HG03139 (cell line): Measurements from ENCODE around the gene FSIP1.

Experiments used
- ATAC-seq: cut with Tn5 transposase; IDR thresholded peaks from one replicate; pipeline ENCODE4 v1.9.1; 2021; ENCODE audit not compliant: unreplicated experiment

FSIP1 gene

DNA sequence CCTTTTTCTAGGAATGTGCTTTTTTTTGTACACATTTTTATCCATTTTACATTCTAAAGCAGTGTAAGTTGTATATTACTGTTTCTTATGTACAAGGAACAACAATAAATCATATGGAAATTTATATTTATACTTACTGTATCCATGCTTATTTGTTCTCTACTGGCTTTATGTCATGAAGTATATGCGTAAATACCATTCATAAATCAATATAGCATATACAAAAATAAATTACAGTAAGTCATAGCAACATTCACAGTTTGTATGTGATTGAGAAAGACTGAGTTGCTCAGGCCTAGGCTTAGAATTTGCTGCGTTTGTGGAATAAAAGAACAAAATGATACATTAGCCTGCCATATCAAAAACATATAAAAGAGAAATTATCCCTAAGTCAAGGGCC lies 185.3 kb downstream of the FSIP1 start:
- no peak for ATAC-seq

GRCh38 chr15:39596358-39597051 lies 186.1 kb downstream of the FSIP1 start:
- ATAC-seq: no peak

DNA sequence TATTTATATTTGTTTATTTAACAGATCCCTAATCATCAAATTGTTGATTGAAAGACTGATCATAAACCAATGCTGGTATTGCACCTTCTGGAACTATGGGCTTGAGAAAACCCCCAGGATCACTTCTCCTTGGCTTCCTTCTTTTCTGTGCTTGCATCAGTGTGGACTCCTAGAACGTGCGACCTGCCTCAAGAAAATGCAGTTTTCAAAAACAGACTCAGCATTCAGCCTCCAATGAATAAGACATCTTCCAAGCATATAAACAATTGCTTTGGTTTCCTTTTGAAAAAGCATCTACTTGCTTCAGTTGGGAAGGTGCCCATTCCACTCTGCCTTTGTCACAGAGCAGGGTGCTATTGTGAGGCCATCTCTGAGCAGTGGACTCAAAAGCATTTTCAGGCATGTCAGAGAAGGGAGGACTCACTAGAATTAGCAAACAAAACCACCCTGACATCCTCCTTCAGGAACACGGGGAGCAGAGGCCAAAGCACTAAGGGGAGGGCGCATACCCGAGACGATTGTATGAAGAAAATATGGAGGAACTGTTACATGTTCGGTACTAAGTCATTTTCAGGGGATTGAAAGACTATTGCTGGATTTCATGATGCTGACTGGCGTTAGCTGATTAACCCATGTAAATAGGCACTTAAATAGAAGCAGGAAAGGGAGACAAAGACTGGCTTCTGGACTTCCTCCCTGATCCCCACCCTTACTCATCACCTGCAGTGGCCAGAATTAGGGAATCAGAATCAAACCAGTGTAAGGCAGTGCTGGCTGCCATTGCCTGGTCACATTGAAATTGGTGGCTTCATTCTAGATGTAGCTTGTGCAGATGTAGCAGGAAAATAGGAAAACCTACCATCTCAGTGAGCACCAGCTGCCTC lies 187.1 kb downstream of the FSIP1 start:
- no peak for ATAC-seq

GRCh38 chr15:39594446-39595337 lies 187.9 kb downstream of the FSIP1 start:
- no peak for ATAC-seq

GRCh38 chr15:39593656-39594445 lies 188.8 kb downstream of the FSIP1 start:
- no peak for ATAC-seq

GRCh38 chr15:39593071-39593655 lies 189.5 kb downstream of the FSIP1 start:
- no peak for ATAC-seq

- ATAC-seq: no peak
Observed at GRCh38 chr15:39592500-39592899, 190.1 kb downstream of the FSIP1 start.

- ATAC-seq: no peak
Observed at GRCh38 chr15:39591896-39592315, 190.7 kb downstream of the FSIP1 start.

- no peak for ATAC-seq
Observed at GRCh38 chr15:39591141-39591895, 191.3 kb downstream of the FSIP1 start.

GRCh38 chr15:39589815-39590644 lies 192.6 kb downstream of the FSIP1 start:
- ATAC-seq: no peak

DNA sequence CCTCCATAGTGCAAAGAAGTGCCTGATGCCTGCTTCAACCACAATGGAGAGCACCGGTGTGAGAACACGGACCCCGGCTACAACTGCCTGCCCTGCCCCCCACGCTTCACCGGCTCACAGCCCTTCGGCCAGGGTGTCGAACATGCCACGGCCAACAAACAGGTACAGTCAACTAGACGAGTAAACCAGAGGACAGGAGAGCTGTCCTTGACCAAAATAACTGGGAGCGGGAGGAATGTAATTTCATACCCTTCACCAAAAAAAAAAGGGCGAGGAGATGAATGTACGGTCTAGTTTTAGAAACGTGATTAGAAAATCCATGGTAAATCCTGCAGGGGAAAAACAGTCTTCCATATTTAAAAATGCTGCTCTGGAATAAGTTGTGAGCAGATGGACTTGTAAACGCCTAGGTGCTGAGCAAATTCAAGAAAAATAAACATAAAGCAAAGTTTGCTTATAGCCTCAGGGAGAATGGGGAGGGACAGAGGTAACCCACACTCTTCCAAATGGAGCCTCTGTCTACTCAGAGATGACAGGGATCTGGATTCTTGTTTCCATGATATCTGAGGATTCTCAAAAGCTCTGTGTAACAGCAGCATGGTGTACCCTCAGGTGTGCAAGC lies 193.3 kb downstream of the FSIP1 start:
- ATAC-seq: no peak

DNA sequence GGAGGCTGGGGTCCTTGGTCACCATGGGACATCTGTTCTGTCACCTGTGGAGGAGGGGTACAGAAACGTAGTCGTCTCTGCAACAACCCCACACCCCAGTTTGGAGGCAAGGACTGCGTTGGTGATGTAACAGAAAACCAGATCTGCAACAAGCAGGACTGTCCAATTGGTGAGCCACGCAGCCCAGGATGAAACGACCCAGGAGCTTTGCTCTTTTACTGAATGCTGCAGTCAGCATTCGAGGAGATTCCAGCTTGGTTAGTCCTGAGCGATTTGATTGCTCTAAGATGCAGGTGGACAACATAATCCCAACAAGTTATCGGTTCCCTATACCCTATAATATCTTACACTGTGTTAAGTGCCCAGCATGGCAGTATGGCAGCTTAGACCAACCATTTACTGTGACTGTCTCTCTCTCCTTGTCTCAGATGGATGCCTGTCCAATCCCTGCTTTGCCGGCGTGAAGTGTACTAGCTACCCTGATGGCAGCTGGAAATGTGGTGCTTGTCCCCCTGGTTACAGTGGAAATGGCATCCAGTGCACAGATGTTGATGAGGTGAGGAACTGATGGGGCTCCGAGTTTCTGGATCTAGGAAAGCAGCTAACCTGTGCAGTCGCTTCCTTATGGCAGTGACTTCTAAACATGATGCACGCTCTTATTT lies 194.0 kb downstream of the FSIP1 start:
- no peak for ATAC-seq

- ATAC-seq: no peak
Observed at GRCh38 chr15:39587731-39588530, 194.7 kb downstream of the FSIP1 start.

DNA sequence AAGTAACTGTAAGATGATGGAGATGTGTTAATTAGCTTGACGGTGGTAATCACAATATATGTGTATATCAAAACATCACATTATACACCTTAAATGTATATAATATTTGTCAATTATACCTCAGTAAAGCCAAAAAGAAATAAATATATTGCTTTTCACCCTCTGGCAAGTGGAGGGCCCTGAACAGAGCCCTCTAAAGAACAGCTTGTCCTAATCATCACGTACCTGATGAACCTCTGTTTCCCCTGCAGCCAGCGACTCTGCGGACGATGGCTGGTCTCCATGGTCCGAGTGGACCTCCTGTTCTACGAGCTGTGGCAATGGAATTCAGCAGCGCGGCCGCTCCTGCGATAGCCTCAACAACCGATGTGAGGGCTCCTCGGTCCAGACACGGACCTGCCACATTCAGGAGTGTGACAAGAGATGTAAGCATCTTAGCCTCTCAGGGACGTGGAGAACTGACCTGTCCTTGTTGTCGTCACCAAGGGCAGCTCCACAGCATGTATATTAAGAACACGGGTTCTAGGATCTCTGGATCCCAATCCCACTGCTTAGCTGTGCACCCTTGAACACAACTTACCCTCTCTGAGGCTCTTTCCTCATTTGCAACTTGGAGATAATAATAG lies 195.4 kb downstream of the FSIP1 start:
- no peak for ATAC-seq

DNA sequence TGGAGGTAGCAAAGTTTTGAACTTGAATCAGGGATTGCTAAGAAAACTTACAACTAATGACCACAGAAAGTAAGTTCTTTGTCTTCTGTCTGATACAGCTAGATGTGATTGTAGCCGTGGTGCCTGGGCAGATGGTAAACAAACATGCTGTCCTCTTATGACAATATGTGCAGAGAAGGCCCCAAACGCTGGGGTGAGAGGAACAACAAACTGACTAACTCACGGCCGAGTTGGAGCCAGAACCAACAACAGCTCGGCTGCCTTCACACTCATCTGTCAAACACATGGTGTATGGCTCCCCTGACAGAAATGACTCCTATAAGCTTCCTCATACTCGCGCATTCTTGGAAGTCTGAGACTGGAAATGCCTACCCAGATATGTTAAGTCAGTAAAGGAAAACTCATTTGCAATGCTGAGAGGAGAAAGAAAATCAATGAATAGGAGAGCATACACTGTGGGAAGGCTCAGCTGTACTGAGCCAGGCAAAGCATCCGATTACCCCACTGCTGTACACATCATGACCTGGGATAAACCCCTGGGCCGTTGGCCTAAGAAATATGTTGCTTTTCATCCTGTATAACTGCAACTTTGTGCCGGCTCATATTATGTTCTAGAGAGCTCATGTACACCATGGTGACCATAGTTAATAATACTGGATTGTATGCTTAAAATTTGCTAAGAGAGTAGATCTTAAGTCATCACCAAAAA lies 196.1 kb downstream of the FSIP1 start:
- no peak for ATAC-seq

DNA sequence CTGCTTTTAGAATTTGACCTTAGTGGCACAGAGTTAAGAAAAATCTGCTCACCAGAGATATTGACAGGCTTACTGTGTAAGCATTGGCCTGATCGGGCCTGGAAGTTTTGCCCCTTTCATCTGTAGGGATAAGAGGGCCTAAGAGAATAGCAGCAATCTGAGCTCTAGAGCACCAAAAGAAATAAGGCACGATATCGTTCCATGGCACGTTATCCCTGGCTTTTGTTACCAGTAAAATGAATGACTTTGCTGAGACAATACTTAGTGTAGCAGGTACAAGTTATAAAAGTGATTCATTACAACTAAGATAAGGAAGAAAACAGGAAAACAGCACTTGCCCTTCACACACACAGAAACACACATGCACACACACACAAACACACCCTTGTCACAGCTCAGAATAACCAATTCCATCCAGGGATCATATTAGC lies 196.8 kb downstream of the FSIP1 start:
- no peak for ATAC-seq
